ENCODE measurements around the gene ERP44.
A peak's percentile ranks its signal among the peaks of the same experiment; 100 is the strongest.
"Not testable (repeated sequence)": the region's sequence is repeated elsewhere in the genome, so short reads cannot be mapped to it uniquely, and the experiment has no call there.

ERP44 gene

DNA sequence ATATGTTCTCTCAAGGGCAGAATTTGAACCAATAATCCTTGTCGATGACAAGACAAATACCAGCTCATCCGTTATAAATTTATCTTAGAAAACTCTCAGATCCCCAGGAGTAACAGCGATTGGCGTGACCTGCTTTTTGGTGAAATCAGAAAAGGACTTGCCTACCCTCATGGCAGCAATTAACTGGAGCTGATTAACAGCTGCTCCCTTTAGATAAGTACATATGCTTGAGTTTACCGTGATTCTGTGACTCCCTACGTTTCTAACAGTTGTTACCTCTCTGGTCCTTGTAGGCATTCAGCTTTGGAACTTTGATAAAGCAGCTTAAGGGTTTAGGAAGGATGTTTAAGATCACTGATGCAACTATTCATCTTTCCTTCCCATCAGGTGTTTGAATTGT lies 2.8 kb upstream of the ERP44 start:
- no peak for DNase-seq (ENCODE audit: low read depth in 3 of 3, low spot score in 1 of 3)

- no peak for DNase-seq (ENCODE audit: low read depth in 3 of 3, low spot score in 1 of 3)
Measured at GRCh38 chr9:100100146-100100667, 1.4 kb upstream of the ERP44 start.

- DNase-seq (ENCODE audit: low read depth in 3 of 3, low spot score in 1 of 3) = no peak
Measured at GRCh38 chr9:100099722-100100042, 882 bp upstream of the ERP44 start.

- DNase-seq (ENCODE audit: low read depth in 3 of 3, low spot score in 1 of 3) = peak in 1 of 3 donors; percentile 7
Measured at GRCh38 chr9:100098046-100098886, 534 bp downstream of the ERP44 start.

- no peak for DNase-seq (ENCODE audit: low read depth in 3 of 3, low spot score in 1 of 3)
Measured at GRCh38 chr9:100096378-100096916, 2.4 kb downstream of the ERP44 start.

- DNase-seq (ENCODE audit: low read depth in 3 of 3, low spot score in 1 of 3) = not testable (repeated sequence)
Measured at GRCh38 chr9:100094411-100094810, 4.4 kb downstream of the ERP44 start.

DNA sequence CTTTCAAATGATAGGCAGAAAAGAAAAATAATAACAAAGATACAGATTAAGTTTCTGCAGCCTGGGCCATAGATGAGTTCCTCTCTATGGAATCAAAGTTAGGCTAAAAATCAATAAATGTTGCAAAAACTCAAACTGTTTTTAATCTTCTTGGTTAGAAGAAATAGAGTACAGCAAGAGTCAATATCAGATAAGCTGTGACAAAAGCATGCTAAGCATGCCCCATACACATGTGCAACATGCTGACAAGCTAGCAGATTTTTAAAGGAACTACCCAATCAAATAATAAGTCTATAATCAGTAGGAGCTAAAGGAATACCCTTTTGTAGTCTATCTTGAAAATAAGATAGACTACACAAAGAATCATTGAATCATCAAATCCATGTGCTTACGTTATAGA lies 6.7 kb downstream of the ERP44 start:
- DNase-seq (ENCODE audit: low read depth in 3 of 3, low spot score in 1 of 3) = no peak

- no peak for DNase-seq (ENCODE audit: low read depth in 3 of 3, low spot score in 1 of 3)
Measured at GRCh38 chr9:100091650-100092049, 7.2 kb downstream of the ERP44 start.

GRCh38 chr9:100090880-100091279 lies 7.9 kb downstream of the ERP44 start:
- DNase-seq (ENCODE audit: low read depth in 3 of 3, low spot score in 1 of 3) = no peak

DNA sequence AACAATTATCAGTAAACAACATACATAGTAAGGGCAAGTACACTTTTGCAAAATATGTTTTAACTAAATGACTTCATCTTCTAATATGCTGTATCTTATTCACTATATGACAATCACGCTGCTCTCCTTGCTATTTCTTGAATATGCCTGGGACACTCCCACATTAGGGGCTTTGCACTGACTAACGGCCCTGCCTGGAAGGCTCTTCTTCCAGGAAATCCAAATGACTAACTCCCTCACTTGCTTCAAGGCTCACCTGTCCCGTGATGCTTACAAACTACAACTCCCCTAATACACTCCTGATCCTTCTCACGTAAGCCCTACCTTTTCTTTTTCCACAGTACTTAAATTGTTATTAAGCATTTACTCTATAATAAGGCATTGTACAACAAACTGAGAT lies 10.6 kb downstream of the ERP44 start:
- no peak for DNase-seq (ENCODE audit: low read depth in 3 of 3, low spot score in 1 of 3)

DNA sequence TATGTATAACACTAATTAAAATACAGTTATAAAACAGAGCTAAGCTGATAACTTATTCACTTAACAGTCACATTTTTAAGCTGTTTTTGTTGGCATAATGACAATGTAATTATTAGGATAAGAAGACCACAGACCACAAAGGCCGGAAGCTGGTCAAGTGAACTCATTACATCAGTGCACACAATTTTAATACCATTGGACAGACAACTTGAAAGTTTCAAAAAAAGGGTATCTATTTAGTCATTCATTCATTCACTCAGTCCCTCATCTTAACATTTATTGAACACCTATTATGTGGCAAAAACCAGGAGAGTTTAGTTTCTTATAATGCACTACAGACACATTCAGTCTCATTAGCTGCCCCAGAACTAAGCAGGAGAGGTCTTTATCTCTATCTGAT lies 11.6 kb downstream of the ERP44 start:
- DNase-seq (ENCODE audit: low read depth in 3 of 3, low spot score in 1 of 3) = no peak

DNA sequence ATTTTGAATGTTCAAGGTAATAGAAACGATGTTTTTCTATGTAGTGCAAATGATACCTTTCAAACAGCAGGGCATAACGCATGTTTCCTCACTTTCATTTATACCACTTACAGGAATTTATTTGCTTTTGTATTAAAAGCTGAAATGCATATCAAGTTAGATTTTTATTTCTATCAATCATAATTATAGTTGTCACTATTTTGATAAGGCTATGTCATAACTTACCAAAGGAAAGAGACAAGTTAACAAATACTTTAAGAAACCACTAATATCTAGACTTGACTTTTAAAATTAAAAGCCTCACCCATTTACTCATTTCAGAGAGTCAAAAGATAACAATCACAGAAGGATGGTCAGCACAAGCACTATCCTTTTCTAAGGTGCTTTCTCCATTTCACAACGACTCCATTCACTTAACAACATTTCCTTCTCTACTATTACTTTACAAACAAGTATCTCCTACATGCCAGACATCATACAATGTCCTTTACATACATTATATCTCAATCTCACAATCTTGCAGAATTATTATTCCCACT lies 12.6 kb downstream of the ERP44 start:
- no peak for DNase-seq (ENCODE audit: low read depth in 3 of 3, low spot score in 1 of 3)

DNA sequence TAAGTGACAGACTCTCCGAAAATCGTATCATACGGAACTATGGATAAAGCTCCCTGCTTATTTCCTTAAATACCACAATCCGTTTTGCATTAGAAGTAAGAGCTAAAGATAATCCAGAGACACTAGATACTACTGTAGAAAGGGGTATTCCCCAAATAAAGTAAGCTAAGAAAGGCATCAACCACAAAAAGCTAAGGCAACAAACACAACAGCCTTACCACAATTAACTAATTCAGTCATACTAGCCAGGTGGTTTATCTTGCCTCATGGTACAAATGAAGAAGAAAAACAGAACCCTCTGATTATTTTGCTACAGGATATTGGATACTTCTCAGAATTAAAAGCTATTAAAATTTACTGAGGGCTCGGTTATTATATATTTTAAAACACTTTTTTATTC lies 14.1 kb downstream of the ERP44 start:
- no peak for DNase-seq (ENCODE audit: low read depth in 3 of 3, low spot score in 1 of 3)

DNA sequence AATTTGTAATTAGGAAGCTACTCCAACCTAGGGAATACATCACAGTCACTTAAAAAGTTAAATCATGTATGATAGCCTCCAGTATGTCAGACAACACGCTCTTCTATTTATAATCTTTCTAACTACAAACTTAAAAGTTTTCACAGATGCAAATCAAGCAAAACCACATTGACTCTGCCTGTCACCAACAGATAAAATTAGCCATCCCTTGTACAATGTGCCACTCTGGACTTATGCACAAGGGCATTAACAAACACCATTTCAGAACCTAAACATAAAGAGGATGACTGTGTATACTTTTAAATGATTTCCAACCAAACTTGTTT lies 14.7 kb downstream of the ERP44 start:
- DNase-seq (ENCODE audit: low read depth in 3 of 3, low spot score in 1 of 3) = no peak

- DNase-seq (ENCODE audit: low read depth in 3 of 3, low spot score in 1 of 3) = no peak
Measured at GRCh38 chr9:100083448-100084127, 15.2 kb downstream of the ERP44 start.

GRCh38 chr9:100082782-100083181 lies 16.0 kb downstream of the ERP44 start:
- DNase-seq (ENCODE audit: low read depth in 3 of 3, low spot score in 1 of 3) = no peak

GRCh38 chr9:100076256-100076655 lies 22.5 kb downstream of the ERP44 start:
- DNase-seq (ENCODE audit: low read depth in 3 of 3, low spot score in 1 of 3) = not testable (repeated sequence)

DNA sequence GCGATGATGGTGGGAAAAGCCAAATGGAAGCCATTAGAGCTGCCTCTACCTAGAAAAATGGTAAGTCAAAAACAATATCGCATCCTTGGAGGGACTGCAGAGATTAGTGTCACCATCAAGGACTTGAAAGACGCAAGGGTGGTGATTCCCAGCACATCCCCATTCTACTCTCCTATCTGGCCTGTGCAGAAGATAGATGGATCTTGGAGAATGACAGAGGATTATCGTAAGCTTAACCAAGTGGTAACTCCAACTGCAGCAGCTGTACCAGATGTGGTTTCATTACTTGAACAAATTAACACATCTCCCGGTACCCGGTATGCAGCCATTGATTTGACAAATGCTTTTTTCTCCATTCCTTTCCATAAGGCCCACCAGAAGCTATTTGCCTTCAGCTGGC lies 23.8 kb downstream of the ERP44 start:
- no peak for DNase-seq (ENCODE audit: low read depth in 3 of 3, low spot score in 1 of 3)

GRCh38 chr9:100074093-100074492 lies 24.7 kb downstream of the ERP44 start:
- no peak for DNase-seq (ENCODE audit: low read depth in 3 of 3, low spot score in 1 of 3)

DNA sequence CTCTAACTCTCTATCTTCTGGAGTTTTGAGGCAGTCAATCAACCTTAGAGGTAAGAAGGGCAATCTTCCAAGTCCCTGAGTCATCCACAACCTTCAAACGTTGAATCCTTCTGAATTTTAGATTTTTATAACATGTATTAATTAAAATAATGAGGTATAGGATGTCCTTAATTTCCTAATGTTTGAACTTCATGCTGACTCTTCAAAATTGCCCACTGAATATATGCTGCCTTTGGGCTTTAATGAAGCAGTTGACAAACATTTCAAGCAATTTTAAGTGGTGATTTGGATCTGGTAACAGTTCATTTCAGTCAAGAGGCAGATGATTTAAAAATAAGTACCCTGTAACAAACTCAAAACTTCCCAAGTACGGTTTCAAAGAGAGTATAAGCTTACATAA lies 26.0 kb downstream of the ERP44 start:
- DNase-seq (ENCODE audit: low read depth in 3 of 3, low spot score in 1 of 3) = no peak

- DNase-seq (ENCODE audit: low read depth in 3 of 3, low spot score in 1 of 3) = no peak
Measured at GRCh38 chr9:100071271-100071670, 27.5 kb downstream of the ERP44 start.

All from stimulated activated CD4-positive, alpha-beta T cell treated with anti-CD3 and anti-CD28 coated beads, TNF-alpha, amount 100 ng/mL, for 1 hour (primary cell).